GM08714 (cell line): ENCODE results near the gene CUL2.

ENCODE experiments used
- H3K4me3 ChIP-seq: fragments of 200-500 bp; sonication (Bioruptor generic); 2 replicates; pipeline ENCODE4 v1.5.1; 2014; ENCODE audit warnings: mild to moderate bottlenecking, low read length, inconsistent platforms
- ZNF274 ChIP-seq: IDR thresholded peaks from 2 replicates; pipeline ENCODE4 v1.6.1; 2012; ENCODE audit warnings: mild to moderate bottlenecking, low read depth, low read length

The CUL2 gene

GRCh38 chr10:35090162-35090954 lies at the start of gene CUL2:
Gene CUL2, minus strand, starts transcription at chr10:35090341. Its CDS starts 19,024 bp downstream, at chr10:35071317.
- no peak for TF ChIP-seq ZNF274
- H3K4me3 ChIP-seq: peak within 1 kb of the TSS; percentile 100

GRCh38 chr10:35136263-35136815 lies 46.2 kb upstream of the CUL2 start:
- TF ChIP-seq ZNF274: no peak
- peak overlapping the region; percentile 17; the same call in 1 of the 2 replicates for H3K4me3 ChIP-seq

- no peak for TF ChIP-seq ZNF274
- no peak overlapping the region; the same call in 1 of the 2 replicates for H3K4me3 ChIP-seq
Measured at GRCh38 chr10:35135861-35136260, 45.7 kb upstream of the CUL2 start.

- no peak overlapping the region for H3K4me3 ChIP-seq
- TF ChIP-seq ZNF274: no peak
Measured at GRCh38 chr10:35133586-35133985, 43.4 kb upstream of the CUL2 start.

GRCh38 chr10:35132727-35133126 lies 42.6 kb upstream of the CUL2 start:
- H3K4me3 ChIP-seq: peak overlapping the region; percentile 10; the same call in 1 of the 2 replicates
- TF ChIP-seq ZNF274: no peak

- no peak for TF ChIP-seq ZNF274
- H3K4me3 ChIP-seq: no peak overlapping the region
Measured at GRCh38 chr10:35130663-35131062, 40.5 kb upstream of the CUL2 start.

- no peak overlapping the region for H3K4me3 ChIP-seq
- no peak for TF ChIP-seq ZNF274
Measured at GRCh38 chr10:35129185-35129674, 39.1 kb upstream of the CUL2 start.

GRCh38 chr10:35127289-35127891 lies 37.2 kb upstream of the CUL2 start:
- TF ChIP-seq ZNF274: no peak
- H3K4me3 ChIP-seq: peak overlapping the region; percentile 84

GRCh38 chr10:35126530-35127288 lies 36.6 kb upstream of the CUL2 start, which contains the start of gene CREM:
Gene CREM, plus strand, starts transcription at chr10:35126846. Its CDS starts 10,990 bp downstream, at chr10:35137836.
- no peak for TF ChIP-seq ZNF274
- H3K4me3 ChIP-seq: peak within 1 kb of the TSS; percentile 84

- TF ChIP-seq ZNF274: no peak
- peak overlapping the region; percentile 77 for H3K4me3 ChIP-seq
Measured at GRCh38 chr10:35126062-35126529, 36.0 kb upstream of the CUL2 start.

GRCh38 chr10:35124540-35124939 lies 34.4 kb upstream of the CUL2 start:
- no peak for TF ChIP-seq ZNF274
- no peak overlapping the region for H3K4me3 ChIP-seq

- no peak for TF ChIP-seq ZNF274
- no peak overlapping the region for H3K4me3 ChIP-seq
Measured at GRCh38 chr10:35119378-35119777, 29.2 kb upstream of the CUL2 start.

GRCh38 chr10:35112571-35112970 lies 22.4 kb upstream of the CUL2 start:
- no peak overlapping the region for H3K4me3 ChIP-seq
- no peak for TF ChIP-seq ZNF274

- no peak for TF ChIP-seq ZNF274
- no peak overlapping the region for H3K4me3 ChIP-seq
Measured at GRCh38 chr10:35103882-35104281, 13.7 kb upstream of the CUL2 start.
